Endothelial cell of umbilical vein (primary cell): ENCODE data around the gene LHX1.

ENCODE experiments used
- EZH2 ChIP-seq: IDR thresholded peaks from 2 replicates; pipeline ENCODE4 v1.6.1; 2012; ENCODE audit warnings: borderline replicate concordance, low read depth, mild to moderate bottlenecking, moderate library complexity, low read length, inconsistent platforms; ENCODE audit not compliant: severe bottlenecking
- FOS ChIP-seq: IDR thresholded peaks from 2 replicates; pipeline ENCODE4 v1.6.1; 2011; ENCODE audit warnings: mild to moderate bottlenecking, low read length, moderate library complexity, borderline replicate concordance; ENCODE audit not compliant: insufficient read depth
- TF ChIP-seq, protein P1 (sequence below), 2 donors: IDR thresholded peaks; 1 replicate in 1 of 2; 2 replicates in 1 of 2; pipeline ENCODE4 v1.5.1; 2011; ENCODE audit warnings: low read length in 2 of 2, mild to moderate bottlenecking in 2 of 2, moderate library complexity in 2 of 2, control low read depth in 1 of 2, inconsistent platforms in 1 of 2, low read depth in 1 of 2; ENCODE audit not compliant: insufficient read depth in 1 of 2; ENCODE audit errors: extremely low read depth in 1 of 2

DNA sequence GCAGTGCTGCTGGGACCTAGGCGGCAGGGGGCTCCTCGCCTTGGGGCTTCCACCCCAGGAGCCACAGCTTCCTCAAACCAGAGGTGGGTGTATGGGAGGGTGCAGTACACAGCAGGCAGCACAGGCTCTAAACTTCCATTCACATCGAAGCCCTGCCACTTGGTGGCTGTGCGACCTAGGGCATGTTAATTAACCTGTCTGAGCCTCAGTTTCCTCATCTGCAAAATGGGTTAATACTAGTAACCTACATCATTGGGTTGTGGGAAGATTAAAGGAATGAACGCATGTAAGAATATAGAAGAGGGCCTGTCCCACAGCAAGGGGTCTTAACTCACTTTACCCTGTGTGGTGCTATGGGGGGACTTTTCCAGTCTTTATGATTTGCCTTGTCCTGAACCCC is 26.8 kb upstream of the LHX1 start:
- TF ChIP-seq EZH2: no peak
- TF ChIP-seq, protein P1, sequence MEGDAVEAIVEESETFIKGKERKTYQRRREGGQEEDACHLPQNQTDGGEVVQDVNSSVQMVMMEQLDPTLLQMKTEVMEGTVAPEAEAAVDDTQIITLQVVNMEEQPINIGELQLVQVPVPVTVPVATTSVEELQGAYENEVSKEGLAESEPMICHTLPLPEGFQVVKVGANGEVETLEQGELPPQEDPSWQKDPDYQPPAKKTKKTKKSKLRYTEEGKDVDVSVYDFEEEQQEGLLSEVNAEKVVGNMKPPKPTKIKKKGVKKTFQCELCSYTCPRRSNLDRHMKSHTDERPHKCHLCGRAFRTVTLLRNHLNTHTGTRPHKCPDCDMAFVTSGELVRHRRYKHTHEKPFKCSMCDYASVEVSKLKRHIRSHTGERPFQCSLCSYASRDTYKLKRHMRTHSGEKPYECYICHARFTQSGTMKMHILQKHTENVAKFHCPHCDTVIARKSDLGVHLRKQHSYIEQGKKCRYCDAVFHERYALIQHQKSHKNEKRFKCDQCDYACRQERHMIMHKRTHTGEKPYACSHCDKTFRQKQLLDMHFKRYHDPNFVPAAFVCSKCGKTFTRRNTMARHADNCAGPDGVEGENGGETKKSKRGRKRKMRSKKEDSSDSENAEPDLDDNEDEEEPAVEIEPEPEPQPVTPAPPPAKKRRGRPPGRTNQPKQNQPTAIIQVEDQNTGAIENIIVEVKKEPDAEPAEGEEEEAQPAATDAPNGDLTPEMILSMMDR (IDR thresholded peaks at IDR 0.05; ENCODE audit: extremely low read depth in 1 of 2, insufficient read depth in 1 of 2, low read depth in 1 of 2, low read length in 2 of 2): no peak
- no peak for TF ChIP-seq FOS
